Large intestine (tissue), 3 donors: ENCODE measurements around the gene BATF3. TPM values are rescaled to one million over a fixed set of nuclear protein-coding genes. Genes with fewer than 3 reads are reported as not detected.
"Not testable (repeated sequence)": the region's sequence is repeated elsewhere in the genome, so short reads cannot be mapped to it uniquely, and the experiment has no call there.

Experiments
- DNase-seq, 2 donors: peaks; one replicate each; pipeline versions ENCODE4 v3.0.0 to v3.0.0-alpha.2; 2013
- H3K27ac ChIP-seq: one replicate; pipeline ENCODE4 v1.5.1; 2013; ENCODE audit warnings: low read length
- H3K27me3 ChIP-seq: 2 replicates; pipeline ENCODE4 v1.6.1; 2013; ENCODE audit warnings: low read length; ENCODE audit not compliant: control insufficient read depth, insufficient read depth
- H3K36me3 ChIP-seq: 2 replicates; pipeline ENCODE4 v1.6.1; 2013; ENCODE audit warnings: low read length; ENCODE audit not compliant: control insufficient read depth, insufficient read depth
- H3K4me1 ChIP-seq: one replicate; pipeline ENCODE4 v1.6.1; 2013; ENCODE audit warnings: low read length; ENCODE audit not compliant: control insufficient read depth, insufficient read depth
- H3K4me3 ChIP-seq: one replicate; pipeline ENCODE4 v1.5.1; 2013; ENCODE audit warnings: low read length
- H3K9me3 ChIP-seq: one replicate; pipeline ENCODE4 v1.6.1; 2013; ENCODE audit warnings: mild to moderate bottlenecking, low read depth, low read length, moderate library complexity; ENCODE audit not compliant: control insufficient read depth
- WGBS: methylation state at CpG from one replicate; pipeline ENCODE4 v1.1.5; 2013; ENCODE audit warnings: low lambda C conversion rate; ENCODE audit not compliant: insufficient coverage; 5-methylcytosine and 5-hydroxymethylcytosine counted together
- polyA plus RNA-seq: library from polyadenylated mRNA; unstranded; fragments of 120-200 nt; gene quantifications from one replicate; pipeline ENCODE4 v1.2.1, GENCODE V29; 2013

BATF3 gene
- polyA plus RNA-seq, 1 donor, result 3.0 TPM

DNA sequence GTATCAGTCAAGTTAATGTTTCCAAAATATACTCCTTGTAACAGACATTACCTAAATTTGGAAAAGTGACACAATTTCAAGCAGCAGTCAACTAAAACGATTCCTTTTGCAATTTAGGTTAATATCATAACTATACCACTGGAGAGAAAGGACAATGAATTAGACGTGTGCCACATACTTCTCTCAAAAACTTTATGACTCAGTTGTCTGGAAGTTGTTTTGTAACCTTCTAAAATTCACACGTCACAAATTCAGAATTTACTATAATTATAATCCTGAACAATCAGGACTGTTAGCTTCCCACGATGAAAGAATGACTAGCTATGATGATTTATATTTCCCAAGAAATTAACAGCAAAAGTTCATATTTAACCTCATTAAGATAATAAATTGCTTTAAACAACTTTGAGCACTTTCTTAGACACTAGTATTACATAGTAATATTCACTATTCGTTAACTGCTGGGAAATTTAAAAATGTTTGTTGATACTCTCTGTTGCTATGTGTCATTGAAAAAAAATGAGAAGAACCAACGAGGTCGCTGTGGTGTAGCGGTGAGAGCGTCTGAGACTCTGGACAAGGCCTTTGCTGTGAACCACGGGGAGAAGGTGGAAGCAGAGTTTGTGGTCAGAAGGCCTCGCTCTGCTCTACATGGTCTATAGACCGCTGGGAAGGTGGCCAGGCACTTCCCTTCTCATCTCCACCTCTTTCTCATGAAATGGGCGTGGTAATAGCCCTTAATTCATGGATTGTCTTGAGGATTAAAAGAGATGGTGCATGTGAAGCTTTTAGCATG is 27.9 kb upstream of the BATF3 start:
- Histone ChIP-seq H3K4me1 (peaks cover 14% of the 10 kb centered on the region), H3K27ac (peak overlapping the region; percentile 48), H3K9me3 (peaks cover 12% of the 10 kb centered on the region), H3K36me3 (no peaks in the 10 kb centered on the region), H3K27me3 (no peaks in the 10 kb centered on the region), H3K4me3 (no peak overlapping the region)
- no peak for DNase-seq
- 94% methylated on average over 5 of the region's 13 CpGs for WGBS

GRCh38 chr1:212724679-212725078 is 25.0 kb upstream of the BATF3 start:
- peaks cover 14% of the 10 kb centered on the region for H3K4me1 ChIP-seq
- not testable (repeated sequence) for H3K36me3 ChIP-seq, DNase-seq, H3K4me3 ChIP-seq, H3K27me3 ChIP-seq, H3K27ac ChIP-seq
- peaks cover 12% of the 10 kb centered on the region for H3K9me3 ChIP-seq
- WGBS, result no CpG with 5 or more reads among the region's 34 CpGs

- no peak overlapping the region for H3K27ac ChIP-seq
- WGBS, result 75% methylated on average over 2 of the region's 3 CpGs
Measured at GRCh38 chr1:212722270-212722957, 22.8 kb upstream of the BATF3 start.

GRCh38 chr1:212721388-212722247 is 22.0 kb upstream of the BATF3 start:
- 60% methylated on average over 1 of the region's 9 CpGs for WGBS
- Histone ChIP-seq H3K9me3 (peaks cover 12% of the 10 kb centered on the region), H3K4me1 (no peaks in the 10 kb centered on the region), H3K4me3 (no peak overlapping the region), H3K36me3 (no peaks in the 10 kb centered on the region), H3K27me3 (no peaks in the 10 kb centered on the region), H3K27ac (no peak overlapping the region)
- DNase-seq, result peak in 1 of 2 donors; percentile 19

More at GRCh38 chr1:212722270-212722957, 22.8 kb upstream of the BATF3 start:
- Histone ChIP-seq H3K9me3 (peaks cover 12% of the 10 kb centered on the region), H3K27me3 (no peaks in the 10 kb centered on the region), H3K4me3 (no peak overlapping the region), H3K4me1 (no peaks in the 10 kb centered on the region), H3K36me3 (no peaks in the 10 kb centered on the region)
- DNase-seq, result no peak

DNA sequence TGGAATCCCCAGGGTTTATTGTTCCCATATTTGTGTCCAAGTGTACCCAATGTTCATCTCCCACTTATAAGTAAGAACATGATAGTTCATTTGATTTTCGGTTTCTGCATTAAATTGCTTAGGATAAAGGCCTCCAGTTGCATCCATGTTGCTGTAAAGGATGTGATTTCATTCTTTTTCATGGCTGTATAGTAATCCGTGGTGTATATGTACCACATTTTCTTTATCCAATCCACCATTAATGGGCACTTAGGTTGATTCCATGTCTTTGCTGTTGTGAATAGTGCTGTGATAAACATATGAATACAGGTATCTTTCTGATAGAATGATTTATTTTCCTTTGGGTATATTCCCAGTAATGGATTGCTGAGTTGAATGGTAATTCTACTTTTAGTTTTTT is 20.0 kb upstream of the BATF3 start:
- DNase-seq, result no peak
- Histone ChIP-seq H3K4me1 (no peaks in the 10 kb centered on the region), H3K27ac (no peak overlapping the region), H3K27me3 (peaks cover 1% of the 10 kb centered on the region), H3K9me3 (peaks cover 8% of the 10 kb centered on the region), H3K4me3 (no peak overlapping the region), H3K36me3 (no peaks in the 10 kb centered on the region)
- 100% methylated on average over 1 of the region's 2 CpGs for WGBS

DNA sequence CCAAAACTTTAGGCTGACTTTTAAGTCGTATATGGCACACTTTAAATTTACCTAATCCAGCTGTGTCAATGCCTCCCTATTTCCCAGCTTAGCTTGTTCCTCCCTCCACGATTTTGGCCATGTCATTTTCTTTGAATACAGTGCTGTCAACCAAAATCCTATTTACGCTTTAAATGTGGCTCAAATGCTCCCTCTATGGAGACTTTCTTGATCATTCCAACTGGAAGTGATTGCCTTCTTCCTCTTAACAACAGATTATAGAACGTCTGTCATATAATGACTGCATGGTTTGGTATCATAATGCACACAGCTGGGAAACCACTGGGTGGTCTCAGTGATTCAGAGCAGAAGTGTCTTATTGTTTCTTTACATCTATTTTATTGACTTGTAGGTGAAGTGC is 18.9 kb upstream of the BATF3 start:
- Histone ChIP-seq H3K27ac (no peak overlapping the region), H3K36me3 (no peaks in the 10 kb centered on the region), H3K9me3 (no peaks in the 10 kb centered on the region), H3K27me3 (peaks cover 4% of the 10 kb centered on the region), H3K4me1 (no peaks in the 10 kb centered on the region), H3K4me3 (no peak overlapping the region)
- no peak for DNase-seq
- 35% methylated on average over 2 of the region's 4 CpGs for WGBS

- no peaks in the 10 kb centered on the region for H3K4me1 ChIP-seq
- no peaks in the 10 kb centered on the region for H3K9me3 ChIP-seq
- H3K27ac ChIP-seq, result no peak overlapping the region
- WGBS, result 60% methylated on average over 1 of the region's 1 CpG
- DNase-seq, result no peak
- H3K27me3 ChIP-seq, result peaks cover 4% of the 10 kb centered on the region
- no peak overlapping the region for H3K4me3 ChIP-seq
- H3K36me3 ChIP-seq, result no peaks in the 10 kb centered on the region
Measured at GRCh38 chr1:212716161-212716560, 16.5 kb upstream of the BATF3 start.

DNA sequence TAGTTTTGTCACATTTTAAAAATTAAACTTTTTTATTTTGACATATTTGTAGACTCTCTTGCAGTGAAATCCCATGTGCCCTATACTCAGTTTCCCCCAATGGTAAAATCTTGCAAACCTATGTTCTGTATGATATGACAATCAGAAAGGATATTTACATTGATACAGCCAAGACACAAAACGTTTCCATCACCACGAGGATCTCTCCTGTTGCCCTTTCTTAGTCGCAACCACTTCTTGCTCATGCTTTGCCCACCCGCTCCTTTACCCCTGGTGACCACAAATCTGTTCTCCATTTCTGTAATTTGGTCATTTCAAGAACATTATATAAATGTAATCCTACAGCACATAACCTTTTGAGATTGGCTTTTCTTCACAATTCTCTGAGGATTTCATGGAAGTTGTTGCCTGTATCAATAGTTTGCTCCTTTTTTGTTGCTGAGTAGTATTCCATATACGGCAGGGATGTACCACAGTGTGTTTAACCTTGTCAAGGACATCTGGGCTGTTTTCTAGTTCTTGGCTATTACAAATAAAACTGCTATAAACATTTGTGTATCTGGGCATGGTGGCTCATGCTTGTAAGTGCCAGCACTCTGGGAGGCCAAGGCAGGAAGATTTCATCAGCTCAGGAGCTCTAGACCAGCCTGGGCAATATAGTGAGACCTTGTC is 14.0 kb upstream of the BATF3 start:
- Histone ChIP-seq H3K27ac (no peak overlapping the region), H3K4me1 (no peaks in the 10 kb centered on the region), H3K9me3 (no peaks in the 10 kb centered on the region), H3K4me3 (no peak overlapping the region), H3K36me3 (no peaks in the 10 kb centered on the region), H3K27me3 (peaks cover 4% of the 10 kb centered on the region)
- 94% methylated on average over 3 of the region's 5 CpGs for WGBS
- no peak for DNase-seq

GRCh38 chr1:212712451-212713303 is 13.0 kb upstream of the BATF3 start:
- H3K4me3 ChIP-seq, result no peak overlapping the region
- H3K4me1 ChIP-seq, result no peaks in the 10 kb centered on the region
- H3K27me3 ChIP-seq, result peaks cover 4% of the 10 kb centered on the region
- no CpG with 5 or more reads among the region's 4 CpGs for WGBS
- H3K27ac ChIP-seq, result no peak overlapping the region
- no peak for DNase-seq
- no peaks in the 10 kb centered on the region for H3K9me3 ChIP-seq
- no peaks in the 10 kb centered on the region for H3K36me3 ChIP-seq
